Fibroblast of skin of right quadriceps (primary cell): ENCODE data around the gene PPARGC1A.

Source experiments
- DNase-seq: peaks from one replicate; pipeline ENCODE4 v3.0.0-alpha.2; 2013

The PPARGC1A gene

DNA sequence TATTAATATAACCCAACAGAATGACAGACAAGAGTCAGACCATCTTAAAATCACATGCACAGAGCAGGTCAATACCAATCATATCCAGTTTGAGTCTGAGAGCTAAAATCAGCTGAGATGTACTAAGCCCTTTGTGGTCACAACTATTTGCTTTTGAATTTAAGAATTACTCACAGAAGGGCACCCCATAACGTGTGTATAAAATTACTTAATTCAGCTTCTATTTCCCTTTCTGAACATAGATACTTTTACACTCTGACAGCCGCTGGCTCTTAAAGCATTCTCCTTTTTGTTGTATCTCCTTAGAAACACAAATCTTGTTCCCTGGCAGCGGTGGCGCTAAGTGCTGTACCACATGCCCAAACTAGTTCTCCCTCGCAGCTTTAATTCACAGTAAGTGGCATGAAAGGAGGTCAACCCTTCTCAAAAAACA is 14.8 kb upstream of the PPARGC1A start:
- DNase-seq, result no peak

DNA sequence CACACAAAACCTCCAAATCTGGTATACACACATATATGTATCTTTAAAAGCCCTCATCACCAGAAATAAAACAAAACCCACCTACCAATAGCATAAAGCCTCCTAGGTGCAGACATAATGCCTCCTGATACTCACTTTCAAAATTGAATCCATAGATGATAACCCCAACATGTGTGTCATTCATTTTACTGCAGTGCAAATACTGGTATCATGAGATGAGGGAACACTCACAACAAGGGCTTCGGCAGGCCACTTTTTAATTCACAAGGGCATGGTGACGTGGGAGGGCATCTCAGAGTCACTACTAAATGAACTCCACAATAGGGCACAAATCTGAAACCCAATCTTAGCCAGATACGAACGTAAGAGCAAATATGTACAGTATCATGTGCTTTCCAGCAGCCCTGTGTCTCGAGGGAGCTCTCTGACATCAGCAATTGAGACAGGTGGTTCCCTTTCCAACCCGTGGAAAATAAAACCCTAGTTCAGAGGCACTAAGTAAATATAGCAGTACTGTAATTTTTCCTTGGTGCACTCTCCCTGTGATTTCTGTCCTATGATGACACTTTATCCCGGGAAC is 14.1 kb upstream of the PPARGC1A start:
- no peak for DNase-seq

DNA sequence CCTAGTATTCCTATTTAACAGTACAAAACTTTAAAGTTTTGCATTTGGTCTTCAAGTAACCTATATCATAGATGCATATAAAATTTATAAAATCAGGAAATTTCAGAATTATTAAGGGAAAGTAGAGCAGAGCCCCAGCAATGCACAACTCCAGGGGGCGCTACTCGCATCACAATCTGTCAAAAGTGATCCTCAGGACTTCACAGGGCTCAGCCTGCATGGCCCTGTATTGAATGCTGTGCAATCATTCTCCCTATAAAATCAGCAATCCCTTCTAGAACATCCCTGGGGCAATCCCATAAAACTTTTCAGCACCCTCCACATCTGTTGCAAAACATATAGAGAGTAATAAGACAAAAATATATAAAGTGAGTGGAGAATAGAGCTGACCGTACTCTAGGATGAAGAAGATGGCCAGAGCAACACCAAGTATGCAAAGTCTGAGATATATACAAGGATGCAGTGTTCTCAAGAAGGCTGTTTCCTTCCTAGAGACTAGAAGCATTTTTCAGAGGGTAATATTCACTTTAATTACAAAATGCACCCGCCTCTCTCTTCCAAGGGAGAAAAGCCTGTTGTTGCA is 12.5 kb upstream of the PPARGC1A start:
- DNase-seq, result no peak

DNA sequence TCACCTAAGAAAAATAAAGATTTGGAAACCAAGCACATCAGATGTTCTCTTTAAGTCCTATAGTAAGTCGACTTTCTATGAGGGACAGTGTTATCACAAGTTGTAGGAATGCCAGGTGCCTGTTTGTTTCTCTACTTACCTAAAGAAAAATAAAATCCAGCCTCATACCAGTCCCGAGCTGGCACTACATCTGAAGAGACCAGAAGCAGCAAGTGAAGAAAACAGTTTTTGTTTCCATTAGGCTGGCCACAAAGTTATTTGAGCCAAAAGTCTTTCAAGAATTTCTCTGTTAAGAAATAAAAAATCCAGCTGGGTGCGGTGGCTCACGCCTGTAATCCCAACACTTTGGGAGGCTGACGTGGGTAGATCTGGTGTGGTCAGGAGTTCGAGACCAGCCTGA is 10.8 kb upstream of the PPARGC1A start:
- no peak for DNase-seq

DNA sequence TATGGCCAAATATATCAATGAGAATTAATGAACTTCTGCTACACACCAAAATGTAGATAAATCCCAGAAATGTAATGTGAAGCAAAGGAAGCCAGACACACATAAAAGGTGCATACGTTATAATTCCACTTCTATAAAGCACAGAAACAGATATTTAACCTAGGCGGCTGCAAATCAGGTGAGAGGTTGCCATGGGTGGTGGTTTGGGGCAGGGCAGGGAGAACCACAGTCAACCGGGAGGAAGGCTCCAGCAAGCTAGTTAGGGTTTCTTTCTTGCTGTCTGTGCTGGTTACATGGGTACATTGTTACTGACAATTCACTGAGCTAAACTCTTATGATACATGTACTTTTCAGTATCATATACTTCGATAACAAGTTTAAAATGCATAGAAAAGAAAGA is 9.7 kb upstream of the PPARGC1A start:
- DNase-seq, result no peak

DNA sequence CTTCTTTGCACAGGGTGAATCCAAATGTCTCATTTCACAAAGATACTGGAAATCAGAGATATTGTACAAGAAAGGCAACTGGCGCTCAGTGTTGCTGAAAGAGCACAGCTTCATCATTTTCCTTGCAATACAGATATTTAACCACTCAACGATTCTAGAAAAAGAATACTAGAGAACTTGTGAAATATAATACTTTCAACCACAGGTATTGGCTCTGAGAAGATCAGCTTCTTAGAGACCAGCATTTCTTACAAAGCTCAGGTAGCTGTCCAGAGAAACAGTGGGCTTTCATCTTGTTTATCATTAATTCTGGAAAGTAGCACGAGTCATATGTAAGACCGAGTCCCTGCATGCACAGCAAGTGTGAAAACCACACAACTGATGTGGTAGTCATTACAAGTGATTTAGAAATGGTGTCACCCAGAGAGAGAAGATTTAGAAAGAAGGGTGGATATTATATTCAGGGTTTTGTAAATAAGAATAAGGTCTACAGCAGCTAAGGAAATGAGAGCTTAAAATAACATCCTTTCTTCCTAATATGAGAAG is 7.8 kb upstream of the PPARGC1A start:
- DNase-seq, result no peak

DNA sequence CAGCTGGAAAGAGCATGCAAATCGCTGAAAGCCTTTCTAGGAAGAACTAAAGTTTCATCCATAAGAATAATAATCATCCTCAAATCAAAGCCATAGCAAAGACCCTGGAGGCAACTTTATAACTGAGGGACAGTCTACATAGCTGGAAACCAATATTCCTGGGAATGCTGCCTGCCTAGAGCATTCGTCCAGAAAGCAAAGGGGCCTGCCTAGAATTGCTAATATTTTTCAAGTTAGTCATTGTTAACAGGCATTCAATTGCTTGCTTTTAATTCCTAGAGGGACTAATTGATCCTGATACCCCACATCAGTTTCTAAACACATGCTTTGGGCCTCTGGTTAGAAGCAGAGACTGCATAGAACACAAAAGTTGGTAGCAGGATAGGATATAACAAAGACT is 4.2 kb upstream of the PPARGC1A start:
- no peak for DNase-seq

DNA sequence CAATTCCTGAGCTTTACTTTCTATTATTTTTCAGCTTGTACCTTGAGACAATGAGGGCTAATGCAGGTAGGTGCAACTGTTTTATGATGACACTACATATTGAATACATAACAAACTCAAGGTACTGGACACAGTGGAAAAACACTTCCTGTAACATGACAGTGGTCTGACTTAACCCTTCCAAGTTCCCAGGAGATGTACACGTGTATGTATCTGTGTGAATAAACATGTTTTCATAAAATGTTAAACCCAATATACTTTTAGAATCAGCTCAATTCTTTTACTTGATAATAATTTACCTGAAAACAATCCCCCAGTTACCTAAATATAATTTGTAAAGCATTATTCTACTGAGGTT is 1.2 kb upstream of the PPARGC1A start:
- DNase-seq, result no peak

DNA sequence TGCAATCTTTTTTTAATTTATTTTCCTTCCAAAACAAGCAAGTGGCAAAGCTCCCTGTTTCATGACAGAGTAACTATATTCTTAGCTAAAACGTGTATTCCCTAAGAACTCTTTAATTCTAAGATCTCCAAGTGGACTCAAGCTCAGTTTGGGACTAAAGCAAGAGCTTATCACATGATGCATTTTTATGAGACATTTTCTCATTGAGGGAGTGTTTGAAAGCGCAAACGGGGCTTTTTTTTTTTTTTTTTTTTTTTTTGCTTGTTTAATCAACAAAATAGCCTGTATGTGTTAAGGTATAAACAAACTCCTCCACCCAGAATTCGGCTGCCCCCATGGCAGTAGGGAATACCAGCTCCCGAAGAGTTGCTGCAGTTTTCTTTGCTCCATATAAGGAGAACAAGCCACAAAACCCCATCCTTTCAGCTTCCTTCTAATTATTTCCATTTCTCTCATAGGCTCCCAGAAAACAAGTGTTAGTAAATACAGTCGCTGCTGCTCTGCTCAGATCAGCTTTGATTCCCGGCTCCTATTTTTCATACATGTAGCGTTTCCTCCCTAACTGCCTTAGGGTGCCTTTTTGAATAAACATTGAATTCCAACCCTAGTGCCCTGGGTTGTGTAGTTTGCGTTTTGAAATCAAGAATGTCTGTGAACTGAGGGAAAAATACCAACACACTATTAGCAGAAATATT is 669 bp upstream of the PPARGC1A start:
- DNase-seq, result no peak

DNA sequence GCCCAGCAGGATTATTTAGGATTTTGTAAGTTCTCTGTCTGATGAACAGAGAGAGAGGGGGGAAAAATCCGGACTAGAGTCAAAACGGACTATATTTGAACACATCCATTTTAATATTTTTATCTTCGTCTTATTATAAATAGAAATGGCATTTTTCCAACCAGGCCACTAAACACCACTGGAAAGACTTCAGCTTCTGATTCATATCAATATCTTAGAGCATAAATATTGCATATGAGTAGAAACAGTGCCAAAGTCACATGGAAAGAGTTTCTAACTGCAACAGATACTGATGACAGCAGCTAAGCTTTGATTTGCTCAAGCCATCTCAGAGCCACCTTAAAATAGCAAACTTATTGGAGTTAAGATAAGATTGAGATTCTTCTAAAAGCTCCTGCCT is 456 bp downstream of the PPARGC1A start:
- no peak for DNase-seq

DNA sequence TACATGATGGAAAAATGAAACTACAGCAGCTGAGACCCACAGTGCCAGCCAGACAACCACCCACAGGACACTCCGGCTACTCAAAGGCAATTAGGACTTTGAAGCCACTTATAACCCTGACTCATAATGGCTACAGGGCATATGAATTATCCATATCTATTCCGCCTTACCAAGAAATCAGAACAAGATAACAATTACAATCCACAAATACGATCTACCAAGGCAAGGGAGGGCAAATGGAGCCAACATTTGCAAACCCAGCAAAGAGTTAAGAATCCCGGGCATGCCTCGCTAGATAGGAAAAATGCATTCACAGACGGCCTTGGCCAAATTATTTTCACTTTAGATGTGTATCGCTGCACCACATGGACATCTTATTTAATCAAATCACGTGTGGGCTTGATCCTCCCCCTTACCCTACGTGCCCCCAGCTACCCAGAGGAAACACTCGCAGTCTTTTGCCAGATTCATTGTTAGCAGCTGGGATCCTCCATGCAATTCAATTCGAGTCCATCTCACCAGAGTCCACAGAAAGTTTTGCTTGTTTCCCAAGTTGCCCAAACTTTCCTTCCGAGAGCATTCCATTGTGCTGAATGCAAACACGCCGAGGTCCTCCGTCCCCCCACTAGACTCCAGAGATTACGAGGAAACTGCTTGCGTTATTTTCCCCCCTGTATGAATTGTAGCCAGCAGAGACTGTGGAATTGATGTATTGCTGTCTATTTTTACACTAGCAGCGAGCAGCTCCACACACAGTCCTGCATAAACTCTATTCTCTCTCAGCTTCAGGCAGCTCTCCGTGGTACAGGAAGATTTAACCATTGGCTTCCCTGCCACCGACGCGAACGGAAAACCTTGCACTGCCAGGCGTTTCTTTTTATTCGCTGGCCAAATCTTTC is 1.2 kb downstream of the PPARGC1A start:
- peak; percentile 82 for DNase-seq

DNA sequence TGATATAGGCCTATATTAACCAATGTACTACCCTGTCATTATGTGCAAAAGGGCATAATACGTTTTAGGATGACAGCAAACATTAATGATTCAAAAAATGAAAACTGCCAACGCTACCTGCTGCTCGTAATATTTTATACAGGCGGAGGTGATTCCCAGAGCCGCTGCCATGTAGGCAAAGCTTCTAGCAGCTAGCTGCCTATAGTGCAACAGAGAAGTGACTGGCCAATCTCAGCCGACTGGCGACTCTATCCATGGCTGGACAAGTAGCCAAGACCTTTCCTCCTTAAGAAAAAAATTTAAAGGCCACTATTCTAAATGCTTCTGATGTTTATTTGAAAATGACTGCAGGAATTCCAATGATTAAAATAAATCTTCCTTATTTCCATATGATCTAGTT is 1.9 kb downstream of the PPARGC1A start:
- DNase-seq, result no peak

DNA sequence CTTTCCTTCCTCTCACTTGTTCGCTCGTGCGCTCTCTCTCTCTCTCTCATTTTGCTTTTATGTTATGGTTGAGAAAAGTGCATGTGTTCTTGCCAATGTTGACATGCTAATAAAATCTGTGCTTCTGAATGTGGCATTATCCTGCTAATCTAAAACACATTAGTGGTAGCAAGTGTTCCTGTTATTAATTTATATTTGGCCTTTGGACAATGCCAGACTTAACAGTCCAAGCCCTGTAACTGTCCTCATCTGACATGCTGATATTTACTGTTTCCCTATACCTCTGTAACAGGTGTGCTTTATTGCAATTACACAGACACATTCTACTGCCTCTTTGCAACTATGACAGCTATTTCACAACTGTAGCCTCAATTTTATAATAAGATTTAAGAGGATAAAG is 2.7 kb downstream of the PPARGC1A start:
- no peak for DNase-seq

DNA sequence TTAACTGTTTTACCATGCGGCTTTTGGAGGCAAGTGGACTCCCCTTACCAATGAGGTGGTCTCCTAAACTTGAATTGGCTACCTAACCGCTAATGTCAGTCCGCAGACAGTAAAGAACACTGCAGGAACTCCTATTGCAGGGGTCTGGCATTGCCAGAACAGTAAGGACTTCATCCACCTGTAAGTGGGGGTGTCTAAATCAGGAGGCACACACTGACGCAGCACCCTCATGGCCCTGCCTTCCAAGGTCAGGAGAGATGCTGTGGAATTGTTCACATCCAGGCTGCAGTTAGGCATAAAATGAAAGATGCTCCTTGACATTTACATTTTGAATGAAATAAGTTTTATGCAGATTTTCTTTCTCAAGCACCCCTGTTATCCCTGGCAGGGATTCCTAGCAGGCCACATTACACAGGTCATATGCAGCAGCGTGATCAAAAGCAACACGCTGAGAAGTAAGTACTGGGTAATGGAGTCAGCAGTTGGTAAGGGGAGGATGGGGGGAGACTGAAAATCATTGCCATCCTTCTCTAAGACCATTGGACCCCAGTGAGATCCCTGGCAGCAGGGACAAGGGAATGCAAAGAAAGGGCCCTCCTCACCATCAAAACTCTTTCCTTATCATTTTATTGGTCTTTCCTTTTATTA is 3.8 kb downstream of the PPARGC1A start:
- DNase-seq, result no peak

DNA sequence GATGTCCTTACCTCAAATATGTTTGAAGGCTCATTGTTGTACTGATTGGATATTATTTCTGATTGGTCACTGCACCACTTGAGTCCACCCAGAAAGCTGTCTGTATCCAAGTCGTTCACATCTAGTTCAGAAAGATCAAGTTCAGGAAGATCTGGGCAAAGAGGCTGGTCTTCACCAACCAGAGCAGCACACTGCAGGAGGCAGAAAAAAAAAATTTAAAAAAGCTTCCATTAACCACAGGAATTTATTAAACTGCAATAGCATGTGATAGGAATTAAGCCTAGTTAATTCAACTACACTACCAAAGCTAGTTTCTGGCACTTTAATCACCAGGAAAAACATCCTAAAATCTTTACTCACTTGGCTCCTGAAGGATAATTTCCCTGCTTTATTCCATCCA is 5.1 kb downstream of the PPARGC1A start:
- DNase-seq, result peak; percentile 52

DNA sequence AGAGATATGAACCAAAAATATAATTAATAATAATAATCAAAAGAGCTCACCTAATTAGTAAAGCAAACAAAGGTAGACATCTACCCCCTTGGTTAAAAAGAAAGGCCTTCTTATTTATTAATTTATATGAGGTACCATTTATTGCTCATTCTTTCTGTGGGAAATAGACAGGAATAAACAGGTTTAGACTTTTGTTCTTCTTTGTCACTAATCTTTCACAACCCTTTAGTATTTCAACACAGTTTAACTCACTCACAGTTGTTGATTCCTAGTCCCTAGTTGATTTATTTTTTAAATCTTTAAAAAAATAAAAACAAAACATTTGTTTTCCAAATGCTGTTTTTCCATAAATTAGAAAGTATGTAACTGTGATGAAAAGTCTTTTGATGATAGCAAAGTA is 5.6 kb downstream of the PPARGC1A start:
- DNase-seq, result no peak

DNA sequence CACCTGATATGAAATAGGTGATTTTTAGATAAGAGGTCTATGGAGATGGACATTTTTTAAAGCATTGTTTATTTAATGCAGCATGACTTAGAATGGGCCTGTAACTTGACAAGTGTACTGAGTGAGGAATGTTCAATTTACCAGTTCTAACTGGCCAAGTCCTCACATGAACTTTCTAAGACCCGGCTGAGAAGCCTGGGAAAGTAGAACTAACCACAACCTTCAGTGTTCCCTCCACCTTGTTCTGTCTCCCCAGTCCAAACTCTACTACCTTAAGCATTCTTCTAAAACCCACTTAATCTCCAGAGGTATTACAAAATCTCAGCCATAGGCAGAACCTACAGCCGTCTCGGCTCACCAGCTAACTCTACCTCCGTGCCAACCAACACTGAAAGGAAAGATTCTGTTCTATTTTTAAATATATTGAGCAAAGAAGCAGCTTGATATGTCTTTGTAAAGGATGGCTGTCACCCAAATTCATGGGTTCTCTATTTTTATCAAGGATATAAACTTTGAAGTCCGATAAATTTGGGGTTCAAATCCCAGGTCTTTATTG is 6.8 kb downstream of the PPARGC1A start:
- no peak for DNase-seq

DNA sequence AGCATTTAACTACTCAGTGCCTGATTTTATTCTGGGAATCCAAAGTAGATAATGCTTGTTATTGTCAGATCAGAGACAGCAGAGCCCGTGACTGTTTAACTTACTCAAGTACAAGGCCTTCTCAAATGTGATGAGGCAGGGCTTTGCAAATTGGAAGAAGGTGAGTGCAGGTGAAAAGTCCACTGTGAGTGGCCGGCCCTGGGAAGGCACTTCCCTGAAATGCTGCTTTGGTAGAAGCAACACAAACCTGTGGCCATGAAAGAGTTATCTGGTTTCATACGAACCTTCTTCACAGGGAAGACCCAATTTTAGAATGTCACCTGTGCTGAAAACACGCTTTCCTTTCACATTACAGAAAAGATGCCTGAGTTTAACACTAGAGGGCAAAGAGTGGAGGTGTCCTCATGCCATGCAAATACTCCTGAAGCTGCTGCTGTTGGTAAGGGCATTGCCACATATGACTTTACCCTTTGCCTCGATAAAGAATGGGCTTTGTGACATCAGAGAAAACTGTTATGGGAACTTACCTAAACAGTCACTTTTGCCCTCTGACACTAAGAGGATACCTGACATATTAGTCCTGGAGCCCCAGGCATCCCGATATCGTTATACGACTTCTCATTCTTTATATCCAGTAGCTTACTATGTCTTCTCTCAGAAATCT is 8.0 kb downstream of the PPARGC1A start:
- no peak for DNase-seq

DNA sequence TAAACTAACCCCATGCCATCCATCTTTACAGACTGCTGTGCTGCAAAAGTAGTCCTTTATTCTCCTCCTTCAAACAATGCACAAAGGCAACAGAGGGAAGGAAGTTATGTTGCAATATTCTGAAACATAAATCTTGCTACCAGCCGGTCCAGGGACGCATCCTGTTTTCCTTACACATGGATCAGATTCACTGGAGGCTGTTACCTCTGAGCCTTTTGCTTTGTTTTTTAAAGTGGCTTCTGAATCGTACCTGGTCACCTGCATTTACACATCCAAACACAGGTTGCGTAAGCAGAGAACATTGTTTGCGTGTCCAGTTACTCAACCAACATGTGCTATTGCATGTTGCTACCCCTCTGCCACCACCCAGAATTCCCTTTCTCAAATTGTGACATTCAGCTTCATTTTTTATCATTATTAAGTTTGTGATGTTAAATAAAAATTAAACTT is 8.8 kb downstream of the PPARGC1A start:
- no peak for DNase-seq

DNA sequence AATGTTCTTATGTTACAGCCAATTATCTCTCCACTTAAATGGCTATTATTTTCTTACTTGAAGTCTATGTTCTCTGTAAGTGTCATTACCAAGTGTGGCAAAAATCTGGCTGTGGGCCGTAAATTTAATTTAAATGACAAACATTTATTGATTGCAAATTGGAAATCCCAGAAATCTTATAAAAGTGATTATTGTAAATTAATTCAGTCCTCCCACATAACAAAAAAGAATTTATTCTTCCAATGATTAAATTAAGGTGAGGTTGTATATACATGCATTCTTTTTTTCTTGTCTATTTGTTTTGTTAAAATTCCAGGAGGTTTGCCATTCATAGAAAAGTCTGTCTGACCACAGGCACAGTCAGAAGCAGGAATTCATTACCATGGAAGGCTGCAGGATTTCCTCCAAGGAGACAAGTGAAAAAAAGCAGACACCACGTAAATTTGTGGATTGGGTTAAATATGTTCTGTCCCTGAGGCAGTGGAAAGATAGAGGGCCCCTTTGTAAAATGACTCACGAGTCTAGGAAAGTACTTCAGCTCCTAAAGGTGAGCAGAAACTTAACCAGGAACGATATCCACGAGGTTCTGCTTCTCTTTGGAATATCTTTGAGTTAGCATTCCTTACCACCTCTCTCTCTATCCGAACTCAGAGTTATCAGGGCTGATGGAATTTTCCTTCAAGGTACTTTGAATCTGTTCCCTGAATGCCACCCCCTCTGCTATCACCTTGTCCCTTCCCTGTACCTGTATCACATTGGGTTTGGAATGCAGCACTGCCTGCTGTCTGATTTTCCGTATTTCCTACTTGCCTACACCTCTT is 10.7 kb downstream of the PPARGC1A start:
- DNase-seq, result peak; percentile 65
